ENCODE data around the gene MEAK7.

DNA sequence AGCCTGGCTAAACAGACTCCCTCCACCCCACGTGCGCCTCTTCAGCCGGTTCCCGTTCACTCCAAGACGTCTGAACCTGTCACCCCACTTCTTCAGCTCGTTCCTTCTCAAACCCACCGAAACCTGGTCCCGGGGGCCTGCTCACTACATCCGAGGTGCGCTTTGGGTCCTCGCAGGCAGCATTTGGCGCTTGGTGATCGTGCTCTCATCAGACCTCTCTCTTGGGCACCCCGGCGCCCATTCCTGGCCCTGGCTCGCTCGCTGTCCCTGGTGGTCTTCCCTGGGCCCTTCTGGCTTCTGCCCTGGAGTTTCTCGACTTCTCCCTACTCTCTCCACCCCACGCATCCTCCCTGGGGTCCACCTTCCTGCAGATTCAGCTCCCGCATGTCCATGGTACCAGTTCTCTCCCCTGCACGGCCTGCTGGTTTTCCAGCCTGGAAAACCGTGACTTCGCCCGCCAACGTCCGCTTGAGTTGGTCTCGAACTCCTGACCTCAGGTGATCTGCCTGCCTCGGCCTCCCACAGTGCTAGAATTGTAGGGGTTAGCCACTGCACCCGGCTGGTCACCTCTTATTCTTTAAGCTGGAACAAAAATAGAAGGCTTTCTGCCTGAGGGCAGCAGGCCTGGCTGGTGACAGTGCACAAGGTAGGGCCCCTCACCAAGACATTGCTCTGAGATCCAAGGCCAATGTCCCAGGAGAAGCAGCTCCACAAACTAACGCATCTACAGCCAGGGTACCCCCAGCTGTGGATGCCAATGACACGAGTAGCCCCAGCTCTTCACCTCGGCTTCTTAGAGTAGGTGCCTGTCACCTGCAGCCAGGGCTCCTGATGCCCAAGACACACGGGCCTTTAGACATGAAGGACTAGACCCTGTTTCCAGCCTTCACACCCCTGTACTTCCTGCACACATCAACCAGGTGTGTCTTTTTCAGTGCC lies 1.1 kb upstream of the MEAK7 start:
- no peak for TF ChIP-seq POLR2AphosphoS5 (IDR thresholded peaks at IDR 0.05; ENCODE audit: borderline replicate concordance, low read depth, low read length)
- no peak for TF ChIP-seq EZH2 (IDR thresholded peaks at IDR 0.05)
- no peak for TF ChIP-seq FOXP2 (optimal IDR thresholded peaks at IDR 0.05; ENCODE audit: control extremely low read depth, extremely low read length, insufficient read depth)

Measured in SK-N-MC (cell line).